Activated CD8-positive, alpha-beta memory T cell treated with anti-CD3 and anti-CD28 coated beads, Interleukin-2, amount 50 U/mL, for 4 hours (primary cell): ENCODE data around the gene OR1L8.
A peak's percentile ranks its signal among the peaks of the same experiment; 100 is the strongest.
"Not testable (repeated sequence)": the region's sequence is repeated elsewhere in the genome, so short reads cannot be mapped to it uniquely, and the experiment has no call there.

Experiments used
- DNase-seq: peaks from one replicate; pipeline ENCODE4 v3.0.0-alpha.2; 2020

Gene OR1L8

GRCh38 chr9:122583284-122583683 is at the start of gene OR1L8:
TSS of gene OR1L8 (minus strand) at chr9:122583384. CDS start at chr9:122568477, 14,907 bp downstream.
- DNase-seq: not testable (repeated sequence)

- no peak for DNase-seq
Observed at GRCh38 chr9:122619996-122620395, 36.8 kb upstream of the OR1L8 start.

GRCh38 chr9:122614362-122614761 is 31.2 kb upstream of the OR1L8 start, which contains the start of gene OR1Q1:
TSS of gene OR1Q1 (plus strand) at chr9:122614738. CDS start at chr9:122614738, 0 bp downstream.
- no peak for DNase-seq

GRCh38 chr9:122609804-122610203 is 26.6 kb upstream of the OR1L8 start:
- no peak for DNase-seq

DNA sequence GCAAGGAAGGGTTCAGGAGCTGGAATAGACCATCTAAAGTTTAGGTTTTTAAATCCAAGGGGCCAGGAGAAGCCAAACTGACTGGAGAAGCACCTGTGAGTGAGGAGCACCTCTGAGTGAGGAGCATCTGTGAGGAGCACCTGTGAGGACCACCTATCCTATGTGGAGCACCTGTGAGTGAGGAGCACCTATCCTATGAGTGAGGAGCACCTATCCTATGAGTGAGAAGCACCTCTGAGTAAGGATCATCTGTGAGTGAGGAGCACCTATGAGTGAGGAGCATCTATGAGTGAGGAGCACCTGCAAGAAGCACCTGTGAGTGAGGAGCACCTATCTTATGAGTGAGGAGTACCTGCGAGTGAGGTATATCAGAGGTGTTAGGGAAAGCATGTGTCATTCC is 23.4 kb upstream of the OR1L8 start:
- DNase-seq: no peak

- no peak for DNase-seq
Observed at GRCh38 chr9:122605691-122606090, 22.5 kb upstream of the OR1L8 start.

- DNase-seq: no peak
Observed at GRCh38 chr9:122580360-122580759, 2.8 kb downstream of the OR1L8 start.

DNA sequence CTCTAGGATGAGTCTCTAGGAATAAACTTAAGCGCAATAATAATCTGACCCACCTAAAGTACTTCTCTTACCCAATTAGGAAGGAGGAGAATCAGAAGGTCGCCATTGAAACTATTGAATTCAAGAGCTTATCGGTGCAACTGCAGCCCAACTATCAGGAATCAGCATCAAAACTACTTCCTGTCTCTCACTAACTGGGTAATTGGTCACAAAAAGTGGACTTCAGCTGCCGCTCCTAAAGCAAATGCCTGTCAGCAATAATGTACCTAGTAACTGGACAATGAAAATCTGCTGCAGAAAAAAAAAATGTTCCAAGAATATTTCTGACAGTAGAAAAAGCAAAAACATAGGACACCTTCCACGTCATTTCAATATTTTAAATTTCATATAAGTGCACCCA is 3.3 kb downstream of the OR1L8 start:
- no peak for DNase-seq

DNA sequence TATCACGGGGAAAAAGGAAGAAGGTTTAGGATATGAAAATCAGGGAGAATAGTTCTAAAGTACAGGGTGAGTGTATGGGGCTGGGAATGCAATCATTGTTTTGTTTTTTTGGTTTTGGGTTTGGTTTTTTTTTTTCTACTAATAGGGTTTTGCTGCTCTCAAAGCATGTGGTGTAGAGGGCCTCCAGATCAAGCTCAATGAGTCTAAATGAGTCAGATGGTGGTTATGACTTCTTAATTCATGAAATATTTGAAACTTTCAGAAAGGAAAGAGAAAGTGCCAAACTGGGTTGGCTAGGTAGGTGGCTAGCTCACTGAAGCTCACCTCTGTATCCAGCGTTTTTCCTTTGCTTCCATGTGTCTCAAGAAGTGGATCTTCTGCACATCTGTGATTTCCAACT is 10.7 kb downstream of the OR1L8 start:
- no peak for DNase-seq

DNA sequence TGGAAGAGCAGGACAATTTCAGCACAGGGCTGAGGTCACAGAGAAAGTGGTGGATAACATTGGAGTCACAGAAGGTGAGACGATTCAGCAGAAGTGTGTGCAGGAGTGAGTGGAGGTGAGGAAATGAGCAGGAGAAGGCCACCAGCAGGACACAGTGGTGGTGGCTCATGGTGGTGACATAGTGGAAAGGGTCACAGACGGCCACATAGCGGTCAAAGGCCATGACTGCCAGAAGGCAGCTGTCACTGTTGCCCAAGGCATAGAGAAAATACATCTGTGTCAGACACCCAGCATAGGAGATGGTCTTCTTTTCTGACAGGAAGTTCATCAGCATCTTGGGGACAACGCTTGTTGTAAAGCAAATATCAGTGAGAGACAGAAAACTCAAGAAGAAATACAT is 15.3 kb downstream of the OR1L8 start:
- DNase-seq: no peak

- peak; percentile 40 for DNase-seq
Observed at GRCh38 chr9:122562134-122562760, 20.9 kb downstream of the OR1L8 start.

DNA sequence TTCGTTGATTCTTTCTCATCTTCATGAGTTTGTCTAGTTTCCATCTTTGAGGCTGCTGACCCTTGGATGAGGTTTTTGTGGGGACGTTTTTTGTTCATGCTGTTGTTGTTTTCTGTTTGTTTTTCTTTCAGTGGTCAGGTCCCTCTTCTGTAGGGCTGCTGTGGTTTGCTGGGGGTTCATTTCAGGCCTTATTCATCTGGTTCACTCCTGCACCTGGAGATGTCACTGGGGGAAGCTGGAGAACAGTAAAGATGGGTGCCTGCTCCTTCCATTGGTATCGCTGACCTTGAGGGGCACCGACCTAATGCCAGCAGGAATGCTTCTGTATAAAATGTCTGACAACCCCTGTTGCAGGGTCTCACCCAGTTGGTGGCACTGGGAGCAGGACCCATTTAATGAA is 21.7 kb downstream of the OR1L8 start:
- DNase-seq: no peak

GRCh38 chr9:122552812-122553211 is 30.4 kb downstream of the OR1L8 start, which contains the start of gene OR1N2:
TSS of gene OR1N2 (plus strand) at chr9:122553112. CDS start at chr9:122553212, 100 bp downstream.
- DNase-seq: no peak

GRCh38 chr9:122551371-122551770 is 31.8 kb downstream of the OR1L8 start:
- DNase-seq: no peak

GRCh38 chr9:122546196-122546595 is 37.0 kb downstream of the OR1L8 start:
- no peak for DNase-seq

GRCh38 chr9:122538757-122539156 is 44.4 kb downstream of the OR1L8 start:
- no peak for DNase-seq

- DNase-seq: not testable (repeated sequence)
Observed at GRCh38 chr9:122537066-122537465, 46.1 kb downstream of the OR1L8 start.

- DNase-seq: no peak
Observed at GRCh38 chr9:122536134-122536533, 47.0 kb downstream of the OR1L8 start.

DNA sequence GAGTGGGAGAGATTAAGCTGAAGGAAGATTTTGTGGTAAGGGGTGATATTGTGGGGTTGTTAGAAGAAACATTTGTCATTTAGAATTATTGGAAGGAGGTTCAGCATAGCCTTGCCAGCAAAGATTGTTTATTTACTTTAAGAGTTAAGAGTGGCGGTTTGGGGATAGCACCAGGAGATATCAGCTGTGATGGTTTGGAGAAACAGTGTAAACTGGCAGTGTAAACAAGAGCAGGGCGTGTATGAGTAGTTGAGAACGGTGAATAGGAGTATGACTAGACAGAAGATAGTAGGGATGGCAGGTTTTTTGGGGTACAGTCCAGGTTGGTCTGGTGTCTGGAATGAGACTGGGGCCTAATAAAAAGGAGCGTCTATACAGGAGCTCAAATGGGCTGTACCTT is 52.0 kb downstream of the OR1L8 start:
- not testable (repeated sequence) for DNase-seq

GRCh38 chr9:122527193-122527592 is 56.0 kb downstream of the OR1L8 start, which contains the start of gene OR1N1:
TSS of gene OR1N1 (minus strand) at chr9:122527293. CDS start at chr9:122527293, 0 bp downstream.
- no peak for DNase-seq

- DNase-seq: no peak
Observed at GRCh38 chr9:122526602-122527001, 56.6 kb downstream of the OR1L8 start.

DNA sequence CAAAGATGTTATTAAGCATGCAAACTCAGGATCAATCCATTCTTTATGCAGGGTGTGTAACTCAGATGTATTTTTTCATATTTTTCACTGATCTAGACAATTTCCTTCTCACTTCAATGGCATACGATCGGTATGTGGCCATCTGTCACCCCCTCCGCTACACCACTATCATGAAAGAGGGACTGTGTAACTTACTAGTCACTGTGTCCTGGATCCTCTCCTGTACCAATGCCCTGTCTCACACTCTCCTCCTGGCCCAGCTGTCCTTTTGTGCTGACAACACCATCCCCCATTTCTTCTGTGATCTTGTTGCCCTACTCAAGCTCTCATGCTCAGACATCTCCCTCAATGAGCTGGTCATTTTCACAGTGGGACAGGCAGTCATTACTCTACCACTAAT is 63.8 kb downstream of the OR1L8 start:
- no peak for DNase-seq

DNA sequence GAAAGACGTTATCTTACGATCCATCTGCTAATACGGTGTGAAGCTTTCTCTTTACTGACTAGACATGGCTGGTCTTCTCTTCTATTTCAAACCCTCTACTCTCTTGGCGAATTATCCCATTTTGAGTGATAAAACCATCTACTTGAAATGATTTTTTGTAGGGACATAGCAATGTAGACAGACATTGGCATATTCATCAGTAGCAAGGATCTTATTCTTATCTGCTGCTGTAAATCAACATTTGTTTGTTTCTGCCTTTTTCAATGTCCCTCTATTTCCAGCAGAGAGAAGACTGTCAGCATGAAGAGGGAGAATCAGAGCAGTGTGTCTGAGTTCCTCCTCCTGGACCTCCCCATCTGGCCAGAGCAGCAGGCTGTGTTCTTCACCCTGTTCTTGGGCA is 64.3 kb downstream of the OR1L8 start, which contains the start of gene OR1J4:
Gene OR1J4, plus strand, starts transcription at position 301 of the 400 bp plus-strand sequence. Its CDS starts 0 bp downstream, at position 301.
- DNase-seq: no peak

- no peak for DNase-seq
Observed at GRCh38 chr9:122518226-122518625, 65.0 kb downstream of the OR1L8 start.
